ENCODE data around the gene UCMA. TPM values are rescaled to one million over a fixed set of nuclear protein-coding genes. Genes with fewer than 3 reads are reported as not detected.

Gene UCMA
- total RNA-seq, 1 donor from 2014 or later, result not detected

DNA sequence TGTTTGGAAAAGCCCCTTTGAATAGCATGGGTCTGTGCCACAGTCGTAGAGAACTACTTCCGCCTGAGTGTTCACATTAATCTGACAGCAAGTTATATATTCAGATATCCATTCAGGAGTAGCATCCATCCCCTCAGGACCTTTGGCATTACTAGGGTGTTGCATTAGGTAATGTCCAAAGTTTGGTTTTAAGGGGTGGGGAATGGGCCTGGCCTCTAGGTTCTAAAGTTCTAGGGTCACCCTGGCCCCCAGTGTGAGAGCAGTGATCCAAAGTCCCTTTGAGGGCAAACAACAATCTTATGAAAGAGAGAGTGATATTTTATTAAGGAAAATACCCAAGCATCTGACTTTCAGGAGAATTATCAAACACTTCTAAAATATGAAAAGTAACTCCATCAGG, 60.6 kb downstream of the UCMA start:
- TF ChIP-seq, protein P1, sequence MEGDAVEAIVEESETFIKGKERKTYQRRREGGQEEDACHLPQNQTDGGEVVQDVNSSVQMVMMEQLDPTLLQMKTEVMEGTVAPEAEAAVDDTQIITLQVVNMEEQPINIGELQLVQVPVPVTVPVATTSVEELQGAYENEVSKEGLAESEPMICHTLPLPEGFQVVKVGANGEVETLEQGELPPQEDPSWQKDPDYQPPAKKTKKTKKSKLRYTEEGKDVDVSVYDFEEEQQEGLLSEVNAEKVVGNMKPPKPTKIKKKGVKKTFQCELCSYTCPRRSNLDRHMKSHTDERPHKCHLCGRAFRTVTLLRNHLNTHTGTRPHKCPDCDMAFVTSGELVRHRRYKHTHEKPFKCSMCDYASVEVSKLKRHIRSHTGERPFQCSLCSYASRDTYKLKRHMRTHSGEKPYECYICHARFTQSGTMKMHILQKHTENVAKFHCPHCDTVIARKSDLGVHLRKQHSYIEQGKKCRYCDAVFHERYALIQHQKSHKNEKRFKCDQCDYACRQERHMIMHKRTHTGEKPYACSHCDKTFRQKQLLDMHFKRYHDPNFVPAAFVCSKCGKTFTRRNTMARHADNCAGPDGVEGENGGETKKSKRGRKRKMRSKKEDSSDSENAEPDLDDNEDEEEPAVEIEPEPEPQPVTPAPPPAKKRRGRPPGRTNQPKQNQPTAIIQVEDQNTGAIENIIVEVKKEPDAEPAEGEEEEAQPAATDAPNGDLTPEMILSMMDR (conservative IDR thresholded peaks at IDR 0.05; ENCODE audit: low read depth, low read length), result no peak
- H3K4me3 ChIP-seq (ENCODE audit: low read depth, low read length), result no peak overlapping the region
- DNase-seq (ENCODE audit: low read depth), result no peak

Other genes starting within 250 kb of the UCMA start
- gene CCDC3, start 232.7 kb downstream of the UCMA start, total RNA-seq, result 0.14 and 0.40 TPM in 2 replicates
- gene OPTN, start 134.2 kb downstream of the UCMA start, total RNA-seq, result 40.8 and 64.4 TPM in 2 replicates
- 16.2 and 35.2 TPM in 2 replicates for gene MCM10, start 72.8 kb downstream of the UCMA start, total RNA-seq
- gene PHYH, start 65.7 kb upstream of the UCMA start, total RNA-seq, result 12.9 and 20.0 TPM in 2 replicates
- 38.2 and 83.9 TPM in 2 replicates for gene SEPHS1, start 113.9 kb upstream of the UCMA start, total RNA-seq